HEK293 (cell line): ENCODE measurements around the gene KLHL20.
"Not testable (repeated sequence)": the region's sequence is repeated elsewhere in the genome, so short reads cannot be mapped to it uniquely, and the experiment has no call there.

Experiments
- CTCF ChIA-PET: fragments of 350-600 bp; formaldehyde crosslinking; extraction: SDS; loops from one replicate; lab custom pipeline; 2021; ENCODE audit warnings: antibody characterized with exemption; lab: Yijun Ruan, JAX
- POLR2A ChIA-PET: fragments of 300-600 bp; formaldehyde crosslinking; extraction: SDS; loops from one replicate; lab custom pipeline; 2020; ENCODE audit warnings: antibody characterized with exemption, inconsistent platforms; lab: Yijun Ruan, JAX
- H3K27ac ChIP-seq: fragments of 200-500 bp; sonication (Bioruptor generic); 2 replicates; pipeline ENCODE4 v1.5.1; 2014; ENCODE audit warnings: low read depth, low read length, control low read depth, inconsistent platforms; ENCODE audit errors: extremely low read depth
- H3K36me3 ChIP-seq, 2 experiments: fragments of 200-500 bp in 1 of 2; sonication (Bioruptor generic) in 1 of 2; 1 replicate in 1 of 2; 2 replicates in 1 of 2; pipeline ENCODE4 v1.5.1; 2014 to 2017; ENCODE audit warnings: inconsistent platforms in 2 of 2, low read length in 2 of 2; ENCODE audit not compliant: control insufficient read depth in 2 of 2, insufficient read depth in 1 of 2
- H3K4me1 ChIP-seq: fragments of 200-500 bp; sonication (Bioruptor generic); 2 replicates; pipeline ENCODE4 v1.5.1; 2014; ENCODE audit warnings: mild to moderate bottlenecking, low read length, inconsistent platforms; ENCODE audit not compliant: control insufficient read depth, insufficient read depth
- H3K4me3 ChIP-seq: 2 replicates; pipeline ENCODE4 v1.5.1; 2011; ENCODE audit warnings: low read depth, mild to moderate bottlenecking, control low read depth, low read length, moderate library complexity
- H3K9me3 ChIP-seq: fragments of 200-500 bp; sonication (Bioruptor generic); 2 replicates; pipeline ENCODE4 v1.5.1; 2014; ENCODE audit warnings: low read depth, low read length, inconsistent platforms; ENCODE audit not compliant: control insufficient read depth, insufficient read depth
- GLIS2 ChIP-seq: fragments of 450-650 bp; formaldehyde crosslinking; IDR thresholded peaks from 2 replicates; pipeline ENCODE4 v1.5.1; 2016; ENCODE audit warnings: missing biosample characterization, missing genetic modification characterization
- IKZF3 ChIP-seq: fragments of 450-650 bp; IDR thresholded peaks from 2 replicates; pipeline ENCODE4 v1.5.0; 2018; ENCODE audit warnings: missing biosample characterization, mild to moderate bottlenecking, missing genetic modification characterization, moderate library complexity
- MYNN ChIP-seq: fragments of 450-650 bp; formaldehyde crosslinking; IDR thresholded peaks from 2 replicates; pipeline ENCODE4 v1.5.1; 2016; ENCODE audit warnings: missing biosample characterization, missing genetic modification characterization, borderline replicate concordance
- PBX3 ChIP-seq: sonication (generic); formaldehyde crosslinking; IDR thresholded peaks from 2 replicates; pipeline ENCODE4 v1.8.1; 2022; ENCODE audit warnings: mild to moderate bottlenecking, moderate library complexity, missing genetic modification reagents
- SCRT1 ChIP-seq: fragments of 450-650 bp; formaldehyde crosslinking; IDR thresholded peaks from 2 replicates; pipeline ENCODE4 v1.5.1; 2016; ENCODE audit warnings: missing biosample characterization, missing genetic modification characterization, borderline replicate concordance
- SP2 ChIP-seq: fragments of 450-650 bp; formaldehyde crosslinking; IDR thresholded peaks from 2 replicates; pipeline ENCODE4 v1.5.1; 2016; ENCODE audit warnings: missing biosample characterization, missing genetic modification characterization
- TRIM28 ChIP-seq: IDR thresholded peaks from 2 replicates; pipeline ENCODE4 v1.6.1; 2011; ENCODE audit warnings: low read length, control low read depth, borderline replicate concordance
- ZBTB44 ChIP-seq: fragments of 450-650 bp; IDR thresholded peaks from 2 replicates; pipeline ENCODE4 v1.5.1; 2018; ENCODE audit warnings: missing biosample characterization, mild to moderate bottlenecking, missing genetic modification characterization
- ZBTB7A ChIP-seq: fragments of 450-650 bp; formaldehyde crosslinking; IDR thresholded peaks from 2 replicates; pipeline ENCODE4 v1.5.1; 2016; ENCODE audit warnings: low read depth, missing biosample characterization, missing genetic modification characterization
- ZNF10 ChIP-seq: fragments of 450-650 bp; formaldehyde crosslinking; IDR thresholded peaks from 2 replicates; pipeline ENCODE4 v1.5.1; 2017; ENCODE audit warnings: missing biosample characterization, missing genetic modification characterization
- ZNF133 ChIP-seq: fragments of 450-650 bp; formaldehyde crosslinking; IDR thresholded peaks from 2 replicates; pipeline ENCODE4 v1.5.1; 2016; ENCODE audit warnings: missing biosample characterization, missing genetic modification characterization
- ZNF146 ChIP-seq: fragments of 450-650 bp; formaldehyde crosslinking; IDR thresholded peaks from 2 replicates; pipeline ENCODE4 v1.5.1; 2016; ENCODE audit warnings: missing biosample characterization, missing genetic modification characterization
- ZNF223 ChIP-seq: fragments of 450-650 bp; formaldehyde crosslinking; IDR thresholded peaks from 2 replicates; pipeline ENCODE4 v1.5.1; 2016; ENCODE audit warnings: missing biosample characterization, missing genetic modification characterization
- ZNF266 ChIP-seq: fragments of 450-650 bp; formaldehyde crosslinking; IDR thresholded peaks from 2 replicates; pipeline ENCODE4 v1.5.1; 2016; ENCODE audit warnings: missing biosample characterization, missing genetic modification characterization, low read depth
- ZNF362 ChIP-seq: fragments of 450-650 bp; formaldehyde crosslinking; IDR thresholded peaks from 2 replicates; pipeline ENCODE4 v1.5.1; 2016; ENCODE audit warnings: missing biosample characterization, missing genetic modification characterization
- ZNF416 ChIP-seq: fragments of 450-650 bp; formaldehyde crosslinking; IDR thresholded peaks from 2 replicates; pipeline ENCODE4 v1.5.1; 2016; ENCODE audit warnings: missing biosample characterization, missing genetic modification characterization
- ZNF660 ChIP-seq: fragments of 450-650 bp; IDR thresholded peaks from 2 replicates; pipeline ENCODE4 v1.5.1; 2018; ENCODE audit warnings: missing biosample characterization, mild to moderate bottlenecking, missing genetic modification characterization
- ZNF792 ChIP-seq: fragments of 450-650 bp; formaldehyde crosslinking; IDR thresholded peaks from 2 replicates; pipeline ENCODE4 v1.5.1; 2016; ENCODE audit warnings: missing biosample characterization, missing genetic modification characterization
- ZSCAN5A ChIP-seq: fragments of 450-650 bp; formaldehyde crosslinking; IDR thresholded peaks from 2 replicates; pipeline ENCODE4 v1.5.1; 2016; ENCODE audit warnings: missing biosample characterization, missing genetic modification characterization

The KLHL20 gene

GRCh38 chr1:173768827-173769226 lies 54.0 kb downstream of the KLHL20 start (continued):
- TF ChIP-seq ZSCAN5A (tag by site-specific recombination) (no peak), TRIM28 (no peak), MYNN (tag by site-specific recombination) (no peak), SP2 (tag by site-specific recombination) (no peak), ZNF416 (tag by site-specific recombination) (no peak), ZNF146 (tag by site-specific recombination) (no peak), ZNF660 (tag by site-specific recombination) (no peak), ZNF10 (no peak), SCRT1 (tag by site-specific recombination) (no peak)

- H3K27ac ChIP-seq, H3K4me1 ChIP-seq, H3K9me3 ChIP-seq, H3K4me3 ChIP-seq, POLR2A ChIA-PET: not testable (repeated sequence)
- H3K36me3 ChIP-seq, result peaks cover 12 to 17% of the 10 kb centered on the region in 2 experiments
- CTCF ChIA-PET, result interaction anchor here (0.6 to 0.7 kb wide), 2 partner anchors 16 to 63 kb away, joined by 3 to 8 read pairs; no protein-coding TSS in a partner anchor
Observed at GRCh38 chr1:173770330-173770729, 55.5 kb downstream of the KLHL20 start.

- ChIA-PET POLR2A (no interaction called here), CTCF (no interaction called here)
- Histone ChIP-seq H3K4me1 (no peaks in the 10 kb centered on the region), H3K36me3 (peaks cover 8 to 27% of the 10 kb centered on the region in 2 experiments), H3K9me3 (no peaks in the 10 kb centered on the region), H3K4me3 (no peak overlapping the region), H3K27ac (no peak overlapping the region)
- no peak for TF ChIP-seq ZNF266 (tag by site-specific recombination)
Observed at GRCh38 chr1:173771560-173771959, 56.8 kb downstream of the KLHL20 start.

- no peak overlapping the region for H3K4me3 ChIP-seq
- H3K4me1 ChIP-seq, result no peaks in the 10 kb centered on the region
- no peaks in the 10 kb centered on the region for H3K9me3 ChIP-seq
- no peak overlapping the region for H3K27ac ChIP-seq
- peaks cover 11 to 37% of the 10 kb centered on the region in 2 experiments for H3K36me3 ChIP-seq
- POLR2A ChIA-PET, result no interaction called here
- CTCF ChIA-PET, result no interaction called here
- TF ChIP-seq GLIS2 (tag by site-specific recombination), result no peak
Observed at GRCh38 chr1:173775578-173776226, 60.9 kb downstream of the KLHL20 start.

- H3K4me3 ChIP-seq, result no peak overlapping the region
- H3K36me3 ChIP-seq, result peaks cover 18 to 61% of the 10 kb centered on the region in 2 experiments
- no peak for TF ChIP-seq ZBTB7A (tag by site-specific recombination)
- TF ChIP-seq ZNF223 (tag by site-specific recombination), result no peak
- no peak for TF ChIP-seq ZNF362 (tag by site-specific recombination)
- no peak for TF ChIP-seq ZNF133 (tag by site-specific recombination)
- no peak for TF ChIP-seq ZNF792 (tag by site-specific recombination)
- no peak for TF ChIP-seq PBX3 (CRISPR knock-in tag)
- TF ChIP-seq IKZF3 (tag by site-specific recombination), result no peak
- no peak for TF ChIP-seq ZNF10
- no peak for TF ChIP-seq ZBTB44 (tag by site-specific recombination)
- ChIA-PET POLR2A (no interaction called here), CTCF (interaction anchor here (0.7 kb wide), 1 partner anchor 225 kb away, joined by 6 read pairs; no protein-coding TSS in a partner anchor)
- H3K9me3 ChIP-seq, result no peaks in the 10 kb centered on the region
- no peak overlapping the region for H3K27ac ChIP-seq
- no peaks in the 10 kb centered on the region for H3K4me1 ChIP-seq
Observed at GRCh38 chr1:173779936-173780335, 65.2 kb downstream of the KLHL20 start.
